GM19351 (cell line): ENCODE results near the gene TMEM187.

ENCODE experiments used
- ATAC-seq: cut with Tn5 transposase; IDR thresholded peaks from one replicate; pipeline ENCODE4 v1.9.1; 2021; ENCODE audit warnings: mild to moderate bottlenecking, moderate library complexity; ENCODE audit not compliant: unreplicated experiment

Gene TMEM187

GRCh38 chrX:153972368-153973126 lies at the start of gene TMEM187:
Gene TMEM187 (plus strand): TSS chrX:153972754. CDS start chrX:153982063, 9,309 bp downstream.
- peak; percentile 45 for ATAC-seq

GRCh38 chrX:153922932-153923857 lies 49.4 kb upstream of the TMEM187 start:
- no peak for ATAC-seq

- no peak for ATAC-seq
Measured at GRCh38 chrX:153924149-153924861, 48.2 kb upstream of the TMEM187 start.

GRCh38 chrX:153925387-153925738 lies 47.2 kb upstream of the TMEM187 start:
- no peak for ATAC-seq

GRCh38 chrX:153925739-153926551 lies 46.6 kb upstream of the TMEM187 start, which contains the start of gene ARHGAP4:
Gene ARHGAP4 (minus strand): TSS chrX:153926264. CDS start chrX:153926202, 62 bp downstream.
- ATAC-seq = no peak

- ATAC-seq = no peak
Measured at GRCh38 chrX:153926552-153926857, 46.0 kb upstream of the TMEM187 start.

GRCh38 chrX:153926858-153927671 lies 45.5 kb upstream of the TMEM187 start:
- ATAC-seq = peak; percentile 41

- no peak for ATAC-seq
Measured at GRCh38 chrX:153927672-153927921, 45.0 kb upstream of the TMEM187 start.

- peak; percentile 61 for ATAC-seq
Measured at GRCh38 chrX:153927922-153928760, 44.4 kb upstream of the TMEM187 start.

- ATAC-seq = no peak
Measured at GRCh38 chrX:153928846-153929245, 43.7 kb upstream of the TMEM187 start.

- ATAC-seq = no peak
Measured at GRCh38 chrX:153929576-153929975, 43.0 kb upstream of the TMEM187 start.

- ATAC-seq = no peak
Measured at GRCh38 chrX:153930011-153930910, 42.3 kb upstream of the TMEM187 start.

- no peak for ATAC-seq
Measured at GRCh38 chrX:153931151-153931550, 41.4 kb upstream of the TMEM187 start.

- no peak for ATAC-seq
Measured at GRCh38 chrX:153931748-153932147, 40.8 kb upstream of the TMEM187 start.

- ATAC-seq = no peak
Measured at GRCh38 chrX:153932220-153932915, 40.2 kb upstream of the TMEM187 start.

- no peak for ATAC-seq
Measured at GRCh38 chrX:153933748-153934147, 38.8 kb upstream of the TMEM187 start.

- ATAC-seq = peak; percentile 12
Measured at GRCh38 chrX:153934148-153934761, 38.3 kb upstream of the TMEM187 start.
